Renal cortex interstitium (tissue), 11 donors: ENCODE data around the gene ANKRD6. TPM values are rescaled to one million over a fixed set of nuclear protein-coding genes. Genes with fewer than 3 reads are reported as not detected.

ENCODE experiments used
- DNase-seq, 11 donors: peaks; one replicate each; pipeline ENCODE4 v3.0.0-alpha.2; 2013; ENCODE audit warnings: low read depth in 9 of 11, low spot score in 4 of 11; ENCODE audit errors: extremely low read depth in 1 of 11
- polyA plus RNA-seq, 3 donors: library from polyadenylated mRNA; unstranded; fragments of 120-200 nt; gene quantifications; one replicate each; pipeline ENCODE4 v1.2.1, GENCODE V29; 2013; ENCODE audit not compliant: insufficient read length in 3 of 3

The ANKRD6 gene
- polyA plus RNA-seq, 3 donors: 23.4 to 44.8 (median 26.4) TPM

DNA sequence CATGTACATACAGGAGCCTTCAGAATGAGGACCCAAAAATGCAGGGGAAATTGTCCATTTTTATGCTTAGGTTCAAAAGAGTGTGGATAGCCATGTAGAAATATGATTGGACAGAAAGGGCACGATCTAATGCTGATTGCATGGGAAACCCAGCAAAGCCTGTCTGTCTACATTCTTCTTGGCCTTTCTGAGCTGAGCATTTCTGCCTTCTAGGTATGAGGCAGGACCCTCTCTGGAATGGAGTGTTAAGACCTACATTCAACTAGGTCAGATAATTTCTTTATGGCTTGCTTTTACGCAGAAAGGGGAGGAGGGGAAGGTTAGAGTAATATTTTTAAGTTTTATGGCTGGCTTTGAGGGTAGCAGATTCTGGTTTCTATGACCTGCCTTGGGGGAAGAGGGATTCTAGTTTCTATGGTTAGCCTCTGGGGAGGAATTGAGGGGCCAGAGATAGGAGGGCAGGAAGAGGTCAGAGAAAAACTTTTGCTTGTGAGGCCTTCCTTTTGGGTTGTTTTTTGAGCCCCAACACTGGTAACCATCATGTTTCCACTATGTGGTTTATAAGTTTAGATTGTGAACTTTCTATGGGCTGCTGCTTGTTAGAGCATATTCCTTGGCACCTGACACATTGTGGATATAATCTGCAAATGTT lies 142.1 kb downstream of the ANKRD6 start:
- no peak for DNase-seq

DNA sequence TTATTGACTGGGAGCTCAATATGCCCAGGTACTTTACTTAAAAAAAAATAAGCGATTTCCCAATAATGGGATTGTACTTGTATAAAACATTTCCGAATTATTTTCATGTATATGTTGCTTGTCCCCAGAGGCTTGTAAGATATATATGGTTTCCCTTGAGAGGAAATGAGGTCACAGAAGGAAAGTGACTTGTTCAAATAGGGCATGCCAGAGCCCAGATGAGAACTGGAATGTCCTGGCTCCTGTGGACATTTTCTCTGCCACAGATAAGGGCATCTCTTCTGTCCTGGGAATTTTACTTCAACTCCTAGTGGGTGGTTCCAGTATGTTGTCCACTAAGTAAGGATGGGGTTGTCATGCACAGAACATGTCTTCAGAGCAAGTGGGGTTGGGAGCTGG lies 142.6 kb downstream of the ANKRD6 start:
- DNase-seq: no peak

DNA sequence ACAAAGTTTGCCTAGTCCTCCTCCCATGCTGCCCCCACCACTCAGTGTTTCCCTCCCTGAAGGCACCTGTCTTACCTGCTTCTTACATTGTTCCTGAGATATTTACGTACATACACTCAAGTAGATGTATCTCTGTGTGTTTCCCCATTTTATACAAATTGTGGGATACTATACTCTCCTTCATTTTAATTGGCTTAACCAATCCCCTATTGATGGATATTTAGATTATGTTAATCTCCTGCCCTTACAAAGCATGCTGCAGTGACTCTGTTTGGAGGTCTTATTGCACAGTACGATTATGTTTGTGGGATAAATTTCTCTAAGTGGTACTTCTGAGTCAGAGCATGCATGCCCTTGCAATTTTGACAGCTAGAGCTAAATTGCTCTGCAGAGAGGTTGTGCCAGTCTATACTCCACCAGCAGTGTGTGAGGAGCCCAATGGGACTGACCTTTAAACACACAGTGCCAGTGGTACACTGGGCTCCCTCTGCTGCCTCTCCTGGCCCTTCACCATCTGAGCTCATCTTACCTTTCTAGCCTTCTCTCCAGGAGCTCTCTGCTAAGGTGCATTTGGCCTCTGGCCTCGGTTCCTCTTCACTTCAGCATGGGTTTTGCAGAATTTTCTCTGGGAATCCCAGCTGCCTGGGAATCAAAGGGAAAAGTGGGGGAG lies 148.2 kb downstream of the ANKRD6 start:
- no peak for DNase-seq

DNA sequence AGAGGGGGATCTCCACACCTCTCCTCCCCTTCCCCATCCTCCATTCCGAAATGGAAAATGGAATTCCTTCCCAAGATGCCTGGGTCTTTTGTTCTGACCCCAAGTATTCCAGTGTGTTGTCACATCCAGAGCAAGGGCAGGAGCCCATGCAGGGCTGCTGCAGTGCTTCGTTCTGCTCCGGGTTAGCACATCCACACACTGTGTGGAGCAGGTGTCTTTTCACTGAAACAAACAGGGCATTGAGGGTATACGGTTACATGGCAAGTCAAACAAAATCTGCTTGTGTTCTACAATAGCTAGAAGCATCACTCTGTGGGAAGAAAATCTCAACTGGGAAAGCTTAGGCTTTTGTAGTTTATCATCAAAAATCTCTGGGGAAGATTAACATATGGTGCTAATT lies 148.7 kb downstream of the ANKRD6 start:
- no peak for DNase-seq

DNA sequence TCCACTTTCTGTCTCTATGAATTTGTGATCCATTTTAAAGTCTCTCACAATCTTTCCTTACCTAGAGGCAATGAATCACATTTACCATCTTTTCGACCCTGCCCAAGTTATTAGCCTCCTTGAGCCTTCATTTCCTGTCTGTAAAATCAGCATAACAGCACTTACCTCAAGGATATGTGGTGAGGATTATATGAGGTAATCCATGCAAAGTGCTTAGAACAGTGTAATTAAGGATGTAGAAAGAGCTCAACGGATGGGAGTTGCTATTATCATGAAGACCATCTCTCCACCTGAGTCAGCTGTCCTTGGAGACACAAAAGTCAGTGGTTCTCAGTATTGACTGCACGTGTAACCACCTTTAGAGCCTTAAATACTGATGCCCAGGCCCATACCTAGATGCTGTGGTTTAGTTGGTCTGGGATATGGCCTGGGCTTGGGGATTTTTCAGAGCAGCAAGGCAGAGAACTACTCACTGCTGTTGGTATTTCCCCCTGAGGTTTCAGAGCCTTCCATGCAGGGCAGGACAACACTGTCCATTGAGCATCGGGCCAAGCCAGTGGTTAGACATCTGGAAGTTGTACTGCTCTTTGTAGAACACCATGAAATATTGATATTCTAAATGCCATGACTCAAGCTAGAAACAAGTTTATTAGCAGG lies 149.8 kb downstream of the ANKRD6 start:
- DNase-seq: no peak

DNA sequence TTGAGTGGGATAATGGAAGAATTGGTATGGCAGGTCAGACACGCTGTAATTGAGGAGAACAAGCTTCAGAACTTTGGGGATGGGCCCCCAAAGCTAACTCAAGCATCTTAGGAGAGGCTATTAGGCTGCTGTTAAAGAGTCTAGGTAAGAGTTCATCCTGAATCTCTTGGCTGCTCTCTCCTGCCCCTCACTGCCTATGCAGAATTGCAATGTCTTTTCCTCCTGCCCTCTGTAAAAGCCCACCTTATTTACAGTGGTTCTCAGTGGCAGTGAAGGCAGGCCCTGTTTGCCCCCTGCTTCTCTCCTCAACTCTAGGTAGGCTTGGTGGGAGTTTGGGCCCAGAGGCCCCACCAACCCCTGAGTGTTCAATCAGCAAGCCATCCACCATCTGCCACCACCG lies 150.6 kb downstream of the ANKRD6 start:
- no peak for DNase-seq

DNA sequence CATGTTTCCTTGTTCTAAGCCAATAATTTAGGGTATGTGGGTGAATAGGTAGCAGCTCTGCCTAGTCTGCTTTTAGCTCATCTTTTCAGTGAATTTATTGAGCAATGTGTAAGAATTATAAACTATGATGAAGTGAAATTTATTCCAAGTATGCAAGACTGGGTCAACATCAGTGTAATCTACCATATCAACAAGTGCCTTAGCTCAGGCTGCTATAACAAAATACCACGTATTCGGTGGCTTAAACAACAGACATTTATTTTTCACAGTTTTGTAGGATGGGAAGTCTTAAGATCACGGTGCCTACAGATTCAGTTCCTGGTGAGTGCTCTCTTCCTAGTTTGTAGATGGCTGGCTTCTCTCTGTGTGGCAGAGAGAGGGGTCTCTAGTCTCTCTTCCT lies 151.6 kb downstream of the ANKRD6 start:
- no peak for DNase-seq

DNA sequence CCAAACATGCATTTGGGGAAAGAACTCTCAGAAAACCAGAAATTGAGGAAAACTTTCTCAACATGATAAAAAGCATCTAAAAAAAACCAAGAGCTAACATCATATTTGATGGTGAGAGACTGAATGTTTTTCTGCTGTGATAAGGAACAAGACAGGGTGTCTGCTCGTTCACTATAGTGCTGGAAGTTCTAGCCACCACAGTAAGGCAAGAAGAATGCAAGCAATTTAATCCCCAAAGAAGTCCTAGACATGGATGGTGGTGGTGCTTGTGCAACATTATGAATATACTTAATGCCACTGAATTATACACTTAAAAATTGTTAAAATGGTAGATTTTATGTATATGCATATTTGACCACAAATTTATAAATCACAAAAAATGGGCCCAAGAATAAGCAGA lies 152.2 kb downstream of the ANKRD6 start:
- no peak for DNase-seq

DNA sequence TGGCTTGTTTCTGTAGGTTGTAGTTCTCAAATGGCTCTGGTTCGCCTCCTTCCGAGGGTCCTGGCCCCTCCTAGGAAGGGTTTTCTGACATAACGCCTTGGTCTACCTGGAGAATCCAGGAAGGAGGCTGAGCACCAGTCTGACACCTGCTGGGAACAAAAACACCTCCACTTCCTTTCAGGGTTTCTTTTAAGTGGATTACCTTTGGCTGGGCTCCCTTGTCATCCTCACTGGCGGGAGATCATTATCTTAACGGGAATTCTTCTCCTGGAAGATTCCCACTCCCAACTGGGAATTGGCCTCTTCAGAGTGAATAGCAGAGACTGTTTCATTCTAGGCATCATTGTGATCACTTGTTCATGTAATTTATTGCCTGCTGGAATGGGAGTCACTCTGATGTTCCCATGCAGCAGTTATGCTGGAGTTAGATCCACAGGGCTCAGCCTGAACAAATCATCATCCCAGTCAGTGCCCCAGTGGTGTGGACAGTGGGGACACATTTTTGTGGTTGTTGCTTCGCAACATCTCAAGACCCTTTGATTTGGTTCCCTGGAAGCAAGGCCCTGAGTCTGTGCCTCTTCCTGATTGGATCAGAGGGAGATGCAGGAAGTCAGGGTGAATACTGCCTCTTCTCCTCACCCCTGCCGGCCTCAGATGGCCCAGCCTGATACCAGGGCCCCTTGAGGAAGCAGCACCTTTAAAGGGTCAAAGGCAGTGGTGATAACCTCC lies 156.5 kb downstream of the ANKRD6 start:
- no peak for DNase-seq

DNA sequence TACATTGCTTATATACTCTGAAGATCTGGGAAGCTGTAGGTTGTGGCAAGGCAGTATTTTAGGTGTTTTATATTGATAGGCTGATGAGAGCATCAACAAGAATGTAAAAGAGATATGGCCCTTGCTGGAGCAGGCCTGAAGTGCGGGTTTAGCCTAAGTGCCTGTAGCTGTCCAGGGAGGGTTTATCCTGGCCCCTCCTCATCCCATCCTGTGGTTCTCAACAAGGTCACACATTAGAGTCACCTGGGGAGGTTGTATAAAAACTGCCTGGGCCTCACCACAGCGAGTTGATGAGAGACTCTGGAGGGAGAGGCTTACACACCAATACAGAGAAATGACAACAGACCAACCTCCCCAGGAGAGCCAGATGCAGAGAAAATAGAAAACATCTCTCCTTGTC lies 157.2 kb downstream of the ANKRD6 start:
- no peak for DNase-seq

DNA sequence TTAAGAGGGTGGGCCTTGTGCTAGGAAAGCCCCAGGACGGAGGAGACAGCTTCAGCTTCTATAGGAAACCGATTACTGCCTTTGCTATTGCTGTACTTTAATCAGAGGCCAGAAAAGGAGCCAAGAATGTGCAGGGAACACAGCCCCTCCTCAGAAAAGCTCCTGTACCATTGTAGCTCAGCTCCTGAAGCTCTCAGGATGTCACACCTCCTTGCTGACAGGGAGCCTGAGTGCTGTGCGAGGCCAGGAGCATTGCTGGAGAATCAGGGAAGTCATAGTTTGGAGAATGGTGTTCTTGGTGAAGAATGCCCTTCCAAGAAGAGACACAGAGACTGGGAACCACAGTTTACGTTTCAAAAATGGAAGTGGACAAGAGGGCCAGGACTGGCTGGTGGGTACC lies 158.8 kb downstream of the ANKRD6 start:
- no peak for DNase-seq

DNA sequence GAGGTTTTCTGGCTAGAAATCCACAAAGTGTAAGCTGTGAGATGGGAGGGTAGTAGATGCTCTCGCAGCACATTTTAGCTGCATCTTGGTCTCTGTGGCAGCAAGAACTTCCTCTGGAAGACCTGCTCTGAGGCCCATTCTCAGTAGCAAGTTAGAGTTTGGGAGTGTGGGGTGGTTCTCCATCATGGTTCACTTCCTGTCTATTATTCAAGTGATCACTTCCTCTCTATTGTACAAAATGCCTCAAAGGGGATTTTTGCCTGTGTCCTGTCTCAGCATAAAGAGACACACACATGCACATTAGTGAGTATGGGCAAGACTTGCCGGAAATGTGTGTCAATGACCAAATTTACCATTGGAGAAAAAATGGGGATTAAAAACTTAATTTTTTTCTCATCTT lies 163.1 kb downstream of the ANKRD6 start:
- no peak for DNase-seq

DNA sequence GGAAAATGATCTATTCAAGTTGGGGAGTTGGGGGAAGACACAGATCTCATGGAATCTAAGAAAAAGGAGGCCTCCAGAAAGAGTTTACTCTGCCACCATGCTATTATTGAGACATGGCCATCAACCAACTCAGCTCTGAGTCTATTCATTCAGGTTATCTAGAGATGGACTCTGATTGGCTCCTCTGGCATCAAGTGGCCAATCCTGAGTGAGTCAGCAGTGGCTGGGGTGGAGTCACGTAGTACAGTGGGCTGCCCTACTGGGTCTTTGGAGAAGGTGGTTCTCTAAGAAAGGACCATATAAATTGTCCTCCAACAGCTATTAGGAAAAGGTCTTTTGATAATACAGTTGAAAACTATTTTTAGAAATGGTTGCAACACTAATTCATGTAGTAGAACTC lies 163.5 kb downstream of the ANKRD6 start:
- no peak for DNase-seq

DNA sequence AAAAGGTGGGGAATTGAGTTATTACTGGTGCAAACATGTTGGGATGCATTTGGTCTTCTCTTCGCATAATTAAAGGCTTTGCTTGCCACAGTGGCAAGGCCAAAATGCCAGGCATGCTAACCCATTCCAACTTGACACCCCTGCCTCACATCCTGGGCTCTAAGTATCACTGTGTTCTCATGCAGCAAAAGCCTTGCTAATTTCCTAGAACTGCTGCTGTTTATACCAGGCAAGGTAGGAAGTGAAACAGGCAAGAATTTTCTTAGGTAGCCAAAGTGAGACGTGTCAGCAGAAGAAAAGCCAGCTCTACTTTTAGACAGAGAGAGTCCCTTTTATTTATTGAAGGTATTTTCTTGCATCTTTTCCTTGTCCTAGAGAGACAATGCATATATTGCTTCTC lies 164.4 kb downstream of the ANKRD6 start:
- no peak for DNase-seq

DNA sequence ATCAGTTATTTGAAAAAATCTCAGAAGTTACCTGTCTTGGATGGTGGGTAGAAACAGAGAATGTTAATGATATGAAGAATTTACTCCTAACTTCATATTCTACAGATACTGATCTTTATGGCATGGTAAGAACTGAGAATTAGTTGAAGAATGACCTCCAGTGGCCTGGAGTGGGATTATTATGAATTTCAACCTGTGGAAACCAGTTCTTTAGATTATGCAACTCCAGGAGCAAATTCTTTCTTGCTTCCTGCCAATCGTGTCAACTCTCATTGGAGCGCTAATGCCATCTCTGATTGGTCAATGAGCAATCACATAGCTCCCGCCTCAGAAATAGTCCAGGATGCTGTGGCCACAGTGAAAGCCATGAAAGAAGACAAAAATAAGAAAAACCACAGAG lies 165.0 kb downstream of the ANKRD6 start:
- no peak for DNase-seq

DNA sequence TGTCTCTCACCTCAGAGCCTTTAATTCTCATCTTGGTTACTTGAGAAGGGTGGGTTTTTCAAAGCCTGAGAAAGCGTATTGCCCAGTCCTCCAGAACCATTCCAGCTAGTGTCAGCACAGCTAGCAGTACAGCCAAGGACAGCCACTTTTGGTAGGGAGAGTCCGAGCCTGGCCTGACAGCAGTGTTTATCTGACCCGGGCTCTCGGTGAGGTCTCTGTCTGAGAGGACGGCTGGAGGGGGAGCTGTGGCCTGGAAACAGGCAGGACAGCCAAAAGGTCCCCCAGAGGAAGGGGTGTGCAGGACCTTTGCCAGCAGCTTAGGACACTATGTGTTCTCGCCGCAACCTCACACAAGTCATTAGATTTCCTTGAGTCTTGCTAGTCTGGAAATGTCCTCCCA lies 166.8 kb downstream of the ANKRD6 start:
- DNase-seq: no peak

DNA sequence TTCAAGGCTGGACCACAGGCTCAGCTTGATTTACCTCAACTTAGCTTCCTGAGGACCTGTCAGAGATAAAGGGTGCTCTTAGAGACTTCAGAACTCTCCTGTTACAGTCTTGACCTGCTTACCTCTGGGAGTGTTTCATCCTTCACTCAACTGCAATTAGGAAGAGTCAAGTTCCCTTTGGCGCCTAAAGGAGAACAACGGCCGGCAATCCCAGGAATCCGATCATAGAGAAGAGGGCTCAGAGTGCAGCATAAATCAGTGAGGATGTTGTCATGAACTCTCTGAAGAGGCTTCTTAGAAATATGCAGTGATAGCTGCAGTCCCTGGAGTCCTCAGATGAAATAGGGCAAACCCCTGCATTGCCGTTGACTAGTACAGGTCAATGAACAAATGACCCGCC lies 169.2 kb downstream of the ANKRD6 start:
- DNase-seq: peak in 7 of 11 donors; percentile 25 to 74 (median 47)

DNA sequence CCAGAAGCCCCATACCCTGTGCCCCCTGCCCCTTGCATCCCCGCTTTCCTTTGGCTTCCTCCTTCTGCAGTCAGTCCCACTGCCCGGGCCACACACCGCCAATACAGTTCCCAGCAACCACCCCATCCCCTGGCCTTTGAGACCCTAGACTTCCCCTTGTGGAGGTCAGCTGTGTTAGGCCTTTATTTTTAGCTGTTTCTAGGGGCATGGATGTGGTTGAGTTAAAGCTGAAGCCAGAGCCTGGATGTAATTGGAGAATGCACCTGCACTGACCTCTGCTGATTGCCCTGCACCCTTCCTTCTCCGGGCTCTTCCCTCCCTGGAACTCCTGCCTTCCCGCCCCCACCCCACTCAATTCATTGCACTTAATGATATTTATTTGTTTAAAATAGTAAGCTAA lies 171.7 kb downstream of the ANKRD6 start:
- DNase-seq: no peak

DNA sequence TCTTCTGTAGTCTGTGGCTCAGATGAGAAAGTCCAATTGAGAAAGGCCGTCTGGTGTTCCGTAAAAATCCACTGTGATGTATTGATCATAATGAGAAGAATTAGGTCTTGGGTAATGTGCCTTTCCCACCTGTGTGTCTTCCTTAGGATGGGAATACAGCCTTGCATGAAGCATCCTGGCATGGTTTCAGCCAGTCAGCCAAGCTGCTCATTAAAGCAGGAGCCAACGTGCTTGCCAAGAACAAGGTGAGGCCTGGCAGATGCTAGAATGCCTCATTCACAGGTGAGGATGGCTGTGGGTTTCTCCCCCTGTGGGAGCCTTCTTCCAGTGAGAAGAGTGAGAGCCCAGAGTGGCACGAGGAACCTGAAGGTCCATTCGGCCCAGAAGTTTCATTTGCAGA lies 172.9 kb downstream of the ANKRD6 start:
- DNase-seq: no peak

DNA sequence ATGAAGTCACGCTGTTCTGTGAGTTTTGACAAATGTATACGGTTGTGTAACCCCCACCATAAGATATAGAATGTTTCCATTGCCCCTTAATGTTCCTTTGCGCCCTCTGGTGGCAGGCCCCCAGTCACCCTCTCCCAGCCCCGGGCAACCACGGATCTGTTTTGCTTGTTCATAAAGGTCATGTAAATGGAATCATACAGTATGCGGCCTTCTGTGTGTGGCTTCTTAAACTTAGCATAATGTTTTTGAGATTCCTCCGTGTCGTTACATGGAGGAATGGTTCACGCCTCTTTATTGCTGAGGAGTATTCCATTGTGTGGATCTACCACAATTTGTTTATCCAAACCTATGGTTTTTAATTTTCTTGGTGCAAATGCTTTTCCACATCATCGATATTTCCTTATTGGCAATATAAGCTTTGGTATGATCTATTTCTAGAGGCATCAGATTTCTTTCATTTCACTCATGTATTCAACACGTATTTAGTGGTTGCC lies 177.2 kb downstream of the ANKRD6 start:
- no peak for DNase-seq
